ENCODE results near the gene DSEL. TPM values are rescaled to one million over a fixed set of nuclear protein-coding genes. Genes with fewer than 3 reads are reported as not detected.

Gene DSEL
- total and polyA plus RNA-seq, 2 donors (not counting 1 experiment from before 2014, with no cell fraction given), result 60.3 to 157 TPM

GRCh38 chr18:67519592-67519991 is 3.1 kb upstream of the DSEL start:
- Histone ChIP-seq H3K9me3 (ENCODE audit: control insufficient read depth, insufficient read depth, low read depth, low read length) (no peaks in the 10 kb centered on the region), H3K79me2 (ENCODE audit: control insufficient read depth, insufficient read depth, low read length) (peaks cover 19% of the 10 kb centered on the region), H3K9ac (ENCODE audit: insufficient read depth, low read length) (no peak overlapping the region), H3K4me1 (ENCODE audit: control insufficient read depth, extremely low read depth, insufficient read depth, low read length) (peaks cover 5% of the 10 kb centered on the region), H3K4me2 (ENCODE audit: extremely low read depth, insufficient read depth, low read length) (no peak overlapping the region), H4K20me1 (ENCODE audit: control insufficient read depth, extremely low read depth, insufficient read depth, low read length) (no peaks in the 10 kb centered on the region), H3K4me3 (replicated peaks in 1 of 4; ENCODE audit: control extremely low read depth in 1 of 4, insufficient read depth in 1 of 4, low read depth in 3 of 4, low read length in 4 of 4) (no peak overlapping the region), H3K36me3 (ENCODE audit: control insufficient read depth, insufficient read depth, low read length) (no peaks in the 10 kb centered on the region), H2AFZ (ENCODE audit: low read length) (no peak overlapping the region), H3K27me3 (ENCODE audit: control insufficient read depth, insufficient read depth, low read length) (no peaks in the 10 kb centered on the region), H3K27ac (ENCODE audit: insufficient read depth, low read length) (no peak overlapping the region)
- peak; percentile 80 to 94 for DNase-seq (ENCODE audit: low read depth in 2 of 2)
- TF ChIP-seq CTCF (conservative IDR thresholded peaks at IDR 0.05 in 1 of 2, IDR thresholded peaks at IDR 0.05 in 1 of 2; ENCODE audit: low read depth in 1 of 2, low read length in 2 of 2) (no peak), EZH2 (IDR thresholded peaks at IDR 0.05; ENCODE audit: low read length, missing control alignments) (no peak)

GRCh38 chr18:67518566-67518965 is 2.0 kb upstream of the DSEL start:
- Histone ChIP-seq H2AFZ (ENCODE audit: low read length) (no peak overlapping the region), H3K4me2 (ENCODE audit: extremely low read depth, insufficient read depth, low read length) (no peak overlapping the region), H3K36me3 (ENCODE audit: control insufficient read depth, insufficient read depth, low read length) (peaks cover 3% of the 10 kb centered on the region), H4K20me1 (ENCODE audit: control insufficient read depth, extremely low read depth, insufficient read depth, low read length) (no peaks in the 10 kb centered on the region), H3K4me3 (replicated peaks in 1 of 4; ENCODE audit: control extremely low read depth in 1 of 4, insufficient read depth in 1 of 4, low read depth in 3 of 4, low read length in 4 of 4) (no peak overlapping the region), H3K79me2 (ENCODE audit: control insufficient read depth, insufficient read depth, low read length) (peaks cover 30% of the 10 kb centered on the region), H3K27me3 (ENCODE audit: control insufficient read depth, insufficient read depth, low read length) (no peaks in the 10 kb centered on the region), H3K9me3 (ENCODE audit: control insufficient read depth, insufficient read depth, low read depth, low read length) (no peaks in the 10 kb centered on the region), H3K9ac (ENCODE audit: insufficient read depth, low read length) (no peak overlapping the region), H3K27ac (ENCODE audit: insufficient read depth, low read length) (no peak overlapping the region), H3K4me1 (ENCODE audit: control insufficient read depth, extremely low read depth, insufficient read depth, low read length) (peaks cover 5% of the 10 kb centered on the region)
- TF ChIP-seq CTCF (conservative IDR thresholded peaks at IDR 0.05 in 1 of 2, IDR thresholded peaks at IDR 0.05 in 1 of 2; ENCODE audit: low read depth in 1 of 2, low read length in 2 of 2) (no peak), EZH2 (IDR thresholded peaks at IDR 0.05; ENCODE audit: low read length, missing control alignments) (no peak)
- no peak for DNase-seq (ENCODE audit: low read depth in 2 of 2)

GRCh38 chr18:67517444-67517765 is 885 bp upstream of the DSEL start:
- H3K79me2 ChIP-seq (ENCODE audit: control insufficient read depth, insufficient read depth, low read length), result peaks cover 41% of the 10 kb centered on the region
- H3K36me3 ChIP-seq (ENCODE audit: control insufficient read depth, insufficient read depth, low read length), result peaks cover 3% of the 10 kb centered on the region
- peak overlapping the region; percentile 58 to 71 (median 62) for H3K4me3 ChIP-seq (replicated peaks in 1 of 4; ENCODE audit: control extremely low read depth in 1 of 4, insufficient read depth in 1 of 4, low read depth in 3 of 4, low read length in 4 of 4)
- no peak for DNase-seq (ENCODE audit: low read depth in 2 of 2)
- H3K4me2 ChIP-seq (ENCODE audit: extremely low read depth, insufficient read depth, low read length), result peak overlapping the region; percentile 71
- H3K9ac ChIP-seq (ENCODE audit: insufficient read depth, low read length), result peak overlapping the region; percentile 10
- TF ChIP-seq EZH2 (IDR thresholded peaks at IDR 0.05; ENCODE audit: low read length, missing control alignments), result no peak
- no peak for TF ChIP-seq CTCF (conservative IDR thresholded peaks at IDR 0.05 in 1 of 2, IDR thresholded peaks at IDR 0.05 in 1 of 2; ENCODE audit: low read depth in 1 of 2, low read length in 2 of 2)
- H3K4me1 ChIP-seq (ENCODE audit: control insufficient read depth, extremely low read depth, insufficient read depth, low read length), result peaks cover 5% of the 10 kb centered on the region
- H3K27ac ChIP-seq (ENCODE audit: insufficient read depth, low read length), result peak overlapping the region; percentile 68
- no peaks in the 10 kb centered on the region for H3K9me3 ChIP-seq (ENCODE audit: control insufficient read depth, insufficient read depth, low read depth, low read length)
- H3K27me3 ChIP-seq (ENCODE audit: control insufficient read depth, insufficient read depth, low read length), result no peaks in the 10 kb centered on the region
- H4K20me1 ChIP-seq (ENCODE audit: control insufficient read depth, extremely low read depth, insufficient read depth, low read length), result no peaks in the 10 kb centered on the region
- peak overlapping the region; percentile 10 for H2AFZ ChIP-seq (ENCODE audit: low read length)

All from fibroblast of lung (primary cell).